ENCODE results near the gene NFKBIE.

- TF ChIP-seq CTCF (IDR thresholded peaks at IDR 0.05) (no peak), POLR2A (IDR thresholded peaks at IDR 0.05) (no peak)
Measured at GRCh38 chr6:44228433-44228832, 36.9 kb downstream of the NFKBIE start.
